ENCODE measurements around the gene HVCN1.
"Not testable (repeated sequence)": the region's sequence is repeated elsewhere in the genome, so short reads cannot be mapped to it uniquely, and the experiment has no call there.

GRCh38 chr12:110722892-110723291, 34.0 kb upstream of the HVCN1 start:
- not testable (repeated sequence) for TF ChIP-seq CTCF (IDR thresholded peaks at IDR 0.05); ZFX (IDR thresholded peaks at IDR 0.05; ENCODE audit: borderline replicate concordance)

Measured in 22Rv1 (cell line).